H9 (cell line): ENCODE data around the gene DNAH11. TPM values are rescaled to one million over a fixed set of nuclear protein-coding genes. Genes with fewer than 3 reads are reported as not detected.

Experiments
- DNase-seq: peaks from one replicate; pipeline ENCODE4 v3.0.0-alpha.2; 2017
- H2AFZ ChIP-seq: one replicate; pipeline ENCODE4 v1.6.1; 2013; ENCODE audit warnings: mild to moderate bottlenecking, low read length, control low read depth, moderate library complexity
- H2AK5ac ChIP-seq: 2 replicates; pipeline ENCODE4 v1.6.1; 2013; ENCODE audit warnings: low read length, control low read depth, mixed read lengths; ENCODE audit not compliant: insufficient read length
- H2BK120ac ChIP-seq: one replicate; pipeline ENCODE4 v1.6.1; 2013; ENCODE audit warnings: low read depth, mild to moderate bottlenecking, low read length, control low read depth, inconsistent platforms; ENCODE audit not compliant: poor library complexity, severe bottlenecking
- H2BK12ac ChIP-seq: 2 replicates; pipeline ENCODE4 v1.6.1; 2013; ENCODE audit warnings: low read length, control low read depth, mixed read lengths, low read depth; ENCODE audit not compliant: insufficient read length
- H2BK15ac ChIP-seq: 2 replicates; pipeline ENCODE4 v1.6.1; 2013; ENCODE audit warnings: low read depth, low read length, control low read depth
- H2BK20ac ChIP-seq: one replicate; pipeline ENCODE4 v1.6.1; 2013; ENCODE audit warnings: low read depth, mild to moderate bottlenecking, low read length, control low read depth, inconsistent platforms; ENCODE audit not compliant: poor library complexity, severe bottlenecking
- H2BK5ac ChIP-seq: 2 replicates; pipeline ENCODE4 v1.6.1; 2013; ENCODE audit warnings: low read length, control low read depth, mixed read lengths; ENCODE audit not compliant: insufficient read length
- H3K14ac ChIP-seq: 2 replicates; pipeline ENCODE4 v1.6.1; 2013; ENCODE audit warnings: low read length, control low read depth; ENCODE audit not compliant: insufficient read depth
- H3K18ac ChIP-seq: 2 replicates; pipeline ENCODE4 v1.6.1; 2013; ENCODE audit warnings: low read depth, mild to moderate bottlenecking, mixed read lengths, low read length, control low read depth; ENCODE audit not compliant: insufficient read length
- H3K23ac ChIP-seq: 2 replicates; pipeline ENCODE4 v1.6.1; 2013; ENCODE audit warnings: low read length, control low read depth, mixed read lengths, low read depth; ENCODE audit not compliant: insufficient read length
- H3K23me2 ChIP-seq: 2 replicates; pipeline ENCODE4 v1.6.1; 2013; ENCODE audit warnings: low read depth, mild to moderate bottlenecking, mixed read lengths, low read length, control low read depth; ENCODE audit not compliant: insufficient read length, poor library complexity, severe bottlenecking
- H3K27ac ChIP-seq: 2 replicates; pipeline ENCODE4 v1.5.1; 2013; ENCODE audit warnings: low read length, control low read depth, mixed read lengths, low read depth; ENCODE audit not compliant: insufficient read length
- H3K27me3 ChIP-seq: 2 replicates; pipeline ENCODE4 v1.6.1; 2013; ENCODE audit warnings: low read length, control low read depth, inconsistent platforms; ENCODE audit not compliant: insufficient read depth
- H3K4ac ChIP-seq: 2 replicates; pipeline ENCODE4 v1.6.1; 2013; ENCODE audit warnings: low read depth, mild to moderate bottlenecking, control low read depth, inconsistent platforms, low read length, moderate library complexity
- H3K4me1 ChIP-seq: 2 replicates; pipeline ENCODE4 v1.6.1; 2013; ENCODE audit warnings: low read length, control low read depth, inconsistent platforms; ENCODE audit not compliant: insufficient read depth
- H3K4me2 ChIP-seq: 2 replicates; pipeline ENCODE4 v1.6.1; 2013; ENCODE audit warnings: low read length, control low read depth, mixed read lengths; ENCODE audit not compliant: insufficient read length, insufficient read depth
- H3K56ac ChIP-seq: 2 replicates; pipeline ENCODE4 v1.6.1; 2013; ENCODE audit warnings: low read depth, mild to moderate bottlenecking, mixed read lengths, low read length, control low read depth; ENCODE audit not compliant: insufficient read length
- H3K79me1 ChIP-seq: 2 replicates; pipeline ENCODE4 v1.6.1; 2013; ENCODE audit warnings: low read depth, mild to moderate bottlenecking, moderate library complexity, low read length, control low read depth, inconsistent platforms; ENCODE audit not compliant: insufficient read depth, poor library complexity, severe bottlenecking
- H3K79me2 ChIP-seq: 2 replicates; pipeline ENCODE4 v1.6.1; 2013; ENCODE audit warnings: low read length, control low read depth, inconsistent platforms; ENCODE audit not compliant: insufficient read depth
- H3K9ac ChIP-seq: 2 replicates; pipeline ENCODE4 v1.6.1; 2013; ENCODE audit warnings: low read length, control low read depth, mixed read lengths; ENCODE audit not compliant: insufficient read length; ENCODE audit errors: extremely low read depth
- H3K9me3 ChIP-seq: one replicate; pipeline ENCODE4 v1.6.1; 2013; ENCODE audit warnings: low read depth, low read length, inconsistent platforms; ENCODE audit not compliant: control insufficient read depth
- H3T11ph ChIP-seq: one replicate; pipeline ENCODE4 v1.6.1; 2013; ENCODE audit warnings: mild to moderate bottlenecking, low read length, control low read depth, inconsistent platforms
- H4K20me1 ChIP-seq: one replicate; pipeline ENCODE4 v1.6.1; 2013; ENCODE audit not compliant: control insufficient read depth, insufficient read length, insufficient read depth
- H4K5ac ChIP-seq: 2 replicates; pipeline ENCODE4 v1.6.1; 2013; ENCODE audit warnings: low read depth, mild to moderate bottlenecking, mixed read lengths, low read length, control low read depth; ENCODE audit not compliant: insufficient read length
- H4K8ac ChIP-seq: replicated peaks from 2 replicates; pipeline ENCODE4 v1.6.1; 2013; ENCODE audit warnings: low read length, control low read depth, mixed read lengths, low read depth; ENCODE audit not compliant: insufficient read length
- H4K91ac ChIP-seq: 2 replicates; pipeline ENCODE4 v1.6.1; 2013; ENCODE audit warnings: low read depth, mild to moderate bottlenecking, moderate library complexity, mixed read lengths, low read length, control low read depth; ENCODE audit not compliant: insufficient read length
- H3K27ac Mint-ChIP-seq, 3 experiments: 2 replicates in 2 of 3; 3 replicates in 1 of 3; pipeline ENCODE4 v1.8.0; 2020 to 2021; ENCODE audit warnings: mixed read lengths in 3 of 3, mild to moderate bottlenecking in 1 of 3, moderate library complexity in 1 of 3
- H3K27me3 Mint-ChIP-seq: 2 replicates; pipeline ENCODE4 v1.8.0; 2021; ENCODE audit warnings: low read depth, mild to moderate bottlenecking, moderate library complexity, mixed read lengths
- H3K36me3 Mint-ChIP-seq, 3 experiments: 2 replicates in 2 of 3; 3 replicates in 1 of 3; pipeline ENCODE4 v1.8.0; 2020 to 2021; ENCODE audit warnings: low read depth in 3 of 3, mixed read lengths in 3 of 3; ENCODE audit not compliant: insufficient read depth in 1 of 3
- H3K4me1 Mint-ChIP-seq, 2 experiments: 2 replicates each; pipeline ENCODE4 v1.8.0; 2020; ENCODE audit warnings: mixed read lengths in 2 of 2
- H3K4me3 Mint-ChIP-seq, 2 experiments: 2 replicates in 1 of 2; 3 replicates in 1 of 2; pipeline ENCODE4 v1.8.0; 2020 to 2021; ENCODE audit warnings: mild to moderate bottlenecking in 2 of 2, mixed read lengths in 2 of 2, moderate library complexity in 1 of 2
- H3K9me3 Mint-ChIP-seq, 2 experiments: 2 replicates in 1 of 2; 3 replicates in 1 of 2; pipeline ENCODE4 v1.8.0; 2020; ENCODE audit warnings: mild to moderate bottlenecking in 2 of 2, mixed read lengths in 2 of 2, moderate library complexity in 1 of 2
- CTCF ChIP-seq: fragments of 200-600 bp; sonication (generic); conservative IDR thresholded peaks from 3 replicates; pipeline ENCODE4 v1.8.0; 2021; ENCODE audit warnings: antibody characterized with exemption, mild to moderate bottlenecking
- WGBS: extraction: QIAGEN DNeasy Blood & Tissue Kit; methylation state at CpG from one replicate; pipeline ENCODE4 v1.1.7; 2013; ENCODE audit warnings: missing lambda C conversion rate, low lambda C conversion rate, mixed read lengths; ENCODE audit not compliant: insufficient read length; ENCODE audit errors: extremely low coverage; 5-methylcytosine and 5-hydroxymethylcytosine counted together
- total RNA-seq: library from RNA; stranded (reverse); gene quantifications from 2 replicates; pipeline ENCODE4 v1.2.1, GENCODE V29; 2021

The DNAH11 gene
- total RNA-seq, 1 experiment from 2014 or later: 2.5 TPM

GRCh38 chr7:21908746-21909145, 365.9 kb downstream of the DNAH11 start:
- Histone ChIP-seq H3K56ac (no peak overlapping the region), H3K18ac (no peak overlapping the region), H3K23me2 (no peaks in the 10 kb centered on the region), H4K8ac (no peak overlapping the region), H3K79me1 (peaks cover 3% of the 10 kb centered on the region), H3K14ac (no peak overlapping the region), H3T11ph (no peak overlapping the region), H2AK5ac (no peak overlapping the region), H3K27ac (no peak overlapping the region), H3K79me2 (0 out of 2 replicates have a peak, but pooled peaks cover 2% of the 10 kb centered on the region), H4K20me1 (no peaks in the 10 kb centered on the region), H3K4ac (no peak overlapping the region), H3K23ac (no peak overlapping the region), H4K5ac (no peak overlapping the region), H2BK5ac (no peak overlapping the region), H2BK15ac (no peak overlapping the region), H3K27me3 (no peaks in the 10 kb centered on the region), H3K9me3 (no peaks in the 10 kb centered on the region), H2BK20ac (no peak overlapping the region), H3K9ac (no peak overlapping the region), H3K4me1 (no peaks in the 10 kb centered on the region), H2AFZ (no peak overlapping the region), H2BK120ac (no peak overlapping the region), H4K91ac (no peak overlapping the region), H3K4me2 (no peak overlapping the region), H2BK12ac (no peak overlapping the region)
- Mint-ChIP-seq H3K4me3 (no peak overlapping the region), H3K27me3 (no peaks in the 10 kb centered on the region), H3K27ac (peak overlapping the region in 1 of 3 experiments; percentile 27; a peak in 1 of 7 replicates), H3K4me1 (no peaks in the 10 kb centered on the region), H3K9me3 (no peaks in the 10 kb centered on the region), H3K36me3 (peaks cover 67 to 88% (median 81%) of the 10 kb centered on the region in 3 experiments)
- no peak for TF ChIP-seq CTCF
- DNase-seq: no peak
- WGBS: no CpG with 5 or more reads among the region's 5 CpGs
